Measurements from ENCODE around the gene CACNA2D4. TPM values are rescaled to one million over a fixed set of nuclear protein-coding genes. Genes with fewer than 3 reads are reported as not detected.

Gene CACNA2D4
- total RNA-seq, 1 experiment from 2014 or later, result 3.6 TPM

GRCh38 chr12:1916371-1917171 lies 1.9 kb downstream of the CACNA2D4 start:
- H3K9me3 ChIP-seq (replicated peaks), result no peaks in the 10 kb centered on the region; the same call in 1 of the 2 replicates
- H3K4me1 ChIP-seq, result peaks cover 54% of the 10 kb centered on the region
- peak overlapping the region; percentile 53; the same call in 1 of the 2 replicates for H3K4me3 ChIP-seq
- H3K36me3 ChIP-seq, result no peaks in the 10 kb centered on the region
- no peak overlapping the region for H3K27ac ChIP-seq
- peak; percentile 58 to 73 for DNase-seq
- no peaks in the 10 kb centered on the region for H3K27me3 ChIP-seq

GRCh38 chr12:1915082-1915968 lies 3.1 kb downstream of the CACNA2D4 start:
- Histone ChIP-seq H3K27ac (no peak overlapping the region), H3K4me3 (no peak overlapping the region), H3K9me3 (replicated peaks) (no peaks in the 10 kb centered on the region; the same call in 1 of the 2 replicates), H3K36me3 (no peaks in the 10 kb centered on the region), H3K27me3 (no peaks in the 10 kb centered on the region), H3K4me1 (peaks cover 60% of the 10 kb centered on the region)
- DNase-seq, result no peak

GRCh38 chr12:1914114-1914911 lies 4.1 kb downstream of the CACNA2D4 start:
- Histone ChIP-seq H3K9me3 (replicated peaks) (no peaks in the 10 kb centered on the region), H3K27me3 (no peaks in the 10 kb centered on the region)
- no peak for DNase-seq

GRCh38 chr12:1913377-1914113 lies 4.9 kb downstream of the CACNA2D4 start:
- Histone ChIP-seq H3K4me1 (peaks cover 45% of the 10 kb centered on the region), H3K9me3 (replicated peaks) (no peaks in the 10 kb centered on the region), H3K36me3 (no peaks in the 10 kb centered on the region), H3K4me3 (no peak overlapping the region), H3K27me3 (no peaks in the 10 kb centered on the region), H3K27ac (no peak overlapping the region)
- DNase-seq, result peak; percentile 63 to 75

More at GRCh38 chr12:1914114-1914911, 4.1 kb downstream of the CACNA2D4 start:
- Histone ChIP-seq H3K36me3 (no peaks in the 10 kb centered on the region), H3K4me3 (no peak overlapping the region), H3K27ac (no peak overlapping the region), H3K4me1 (peaks cover 52% of the 10 kb centered on the region)

- H3K27ac ChIP-seq, result no peak overlapping the region; the same call in 1 of the 2 replicates
- no peaks in the 10 kb centered on the region for H3K27me3 ChIP-seq
- no peaks in the 10 kb centered on the region for H3K9me3 ChIP-seq (replicated peaks)
- no peaks in the 10 kb centered on the region for H3K36me3 ChIP-seq
- H3K4me1 ChIP-seq, result peaks cover 45% of the 10 kb centered on the region
- no peak overlapping the region for H3K4me3 ChIP-seq
- DNase-seq, result peak in 1 of 2 experiments; percentile 27
Measured at GRCh38 chr12:1912580-1913376, 5.7 kb downstream of the CACNA2D4 start.

- peak; percentile 98 to 100 for DNase-seq
- Histone ChIP-seq H3K27me3 (no peaks in the 10 kb centered on the region), H3K4me1 (peaks cover 39% of the 10 kb centered on the region), H3K27ac (peak overlapping the region; percentile 71), H3K9me3 (replicated peaks) (no peaks in the 10 kb centered on the region), H3K4me3 (peak overlapping the region; percentile 37), H3K36me3 (no peaks in the 10 kb centered on the region)
Measured at GRCh38 chr12:1911598-1912575, 6.6 kb downstream of the CACNA2D4 start.

GRCh38 chr12:1910468-1910867 lies 8.0 kb downstream of the CACNA2D4 start:
- H3K36me3 ChIP-seq, result no peaks in the 10 kb centered on the region
- H3K9me3 ChIP-seq (replicated peaks), result no peaks in the 10 kb centered on the region
- peaks cover 30% of the 10 kb centered on the region for H3K4me1 ChIP-seq
- no peak overlapping the region for H3K27ac ChIP-seq
- no peaks in the 10 kb centered on the region for H3K27me3 ChIP-seq
- H3K4me3 ChIP-seq, result no peak overlapping the region
- DNase-seq, result no peak

GRCh38 chr12:1908758-1909157 lies 9.7 kb downstream of the CACNA2D4 start:
- no peak for DNase-seq

GRCh38 chr12:1907652-1908611 lies 10.5 kb downstream of the CACNA2D4 start:
- Histone ChIP-seq H3K4me1 (peaks cover 17% of the 10 kb centered on the region), H3K27ac (no peak overlapping the region), H3K4me3 (no peak overlapping the region), H3K27me3 (no peaks in the 10 kb centered on the region), H3K36me3 (no peaks in the 10 kb centered on the region), H3K9me3 (replicated peaks) (peaks cover 8% of the 10 kb centered on the region; the same call in 1 of the 2 replicates)
- peak in 1 of 2 experiments; percentile 36 for DNase-seq

More at GRCh38 chr12:1908758-1909157, 9.7 kb downstream of the CACNA2D4 start:
- H3K4me3 ChIP-seq, result no peak overlapping the region
- no peaks in the 10 kb centered on the region for H3K27me3 ChIP-seq
- no peaks in the 10 kb centered on the region for H3K36me3 ChIP-seq
- peaks cover 5% of the 10 kb centered on the region; the same call in 1 of the 2 replicates for H3K9me3 ChIP-seq (replicated peaks)
- peaks cover 23% of the 10 kb centered on the region for H3K4me1 ChIP-seq
- no peak overlapping the region for H3K27ac ChIP-seq

GRCh38 chr12:1906579-1906978 lies 11.9 kb downstream of the CACNA2D4 start:
- Histone ChIP-seq H3K4me1 (peaks cover 5% of the 10 kb centered on the region), H3K27ac (no peak overlapping the region), H3K27me3 (no peaks in the 10 kb centered on the region), H3K4me3 (no peak overlapping the region), H3K36me3 (no peaks in the 10 kb centered on the region), H3K9me3 (replicated peaks) (peaks cover 8% of the 10 kb centered on the region; the same call in 1 of the 2 replicates)
- DNase-seq, result no peak

- no peak for DNase-seq
- no peaks in the 10 kb centered on the region for H3K36me3 ChIP-seq
- H3K27ac ChIP-seq, result no peak overlapping the region
- H3K9me3 ChIP-seq (replicated peaks), result peaks cover 8% of the 10 kb centered on the region; the same call in 1 of the 2 replicates
- H3K4me3 ChIP-seq, result no peak overlapping the region
- H3K4me1 ChIP-seq, result no peaks in the 10 kb centered on the region
- H3K27me3 ChIP-seq, result no peaks in the 10 kb centered on the region
Measured at GRCh38 chr12:1904875-1905274, 13.6 kb downstream of the CACNA2D4 start.

Data from SJCRH30 (cell line).